Gastroesophageal sphincter (tissue), 4 donors: ENCODE measurements around the gene RNF123. TPM values are rescaled to one million over a fixed set of nuclear protein-coding genes. Genes with fewer than 3 reads are reported as not detected.
"Not testable (repeated sequence)": the region's sequence is repeated elsewhere in the genome, so short reads cannot be mapped to it uniquely, and the experiment has no call there.

Experiments
- ATAC-seq: fragments of 150-250 bp; one replicate; pipeline ENCODE4 v1.9.1; 2016; ENCODE audit warnings: mild to moderate bottlenecking, moderate library complexity
- H3K27ac ChIP-seq, 4 donors: fragments of 200-600 bp; sonication (generic) in 3 of 4; 1 replicate in 3 of 4; 2 replicates in 1 of 4; pipeline ENCODE4 v1.5.1; 2016 to 2019
- H3K27me3 ChIP-seq: fragments of 200-600 bp; sonication (generic); one replicate; pipeline ENCODE4 v1.5.1; 2019
- H3K36me3 ChIP-seq, 2 donors: fragments of 200-600 bp; sonication (generic); one replicate each; pipeline ENCODE4 v1.5.1; 2019; ENCODE audit warnings: control low read depth in 1 of 2
- H3K4me1 ChIP-seq, 3 donors: fragments of 200-600 bp; sonication (generic); 1 replicate in 2 of 3; 2 replicates in 1 of 3; pipeline ENCODE4 v1.5.1; 2016 to 2019; ENCODE audit warnings: control low read depth in 2 of 3
- H3K4me3 ChIP-seq, 2 donors: fragments of 200-600 bp; sonication (generic); one replicate each; pipeline ENCODE4 v1.5.1; 2019; ENCODE audit warnings: mild to moderate bottlenecking in 1 of 2, moderate library complexity in 1 of 2
- H3K9me3 ChIP-seq, 3 donors: fragments of 200-600 bp; sonication (generic); one replicate each; pipeline ENCODE4 v1.5.1; 2017 to 2019; ENCODE audit warnings: control low read depth in 2 of 3
- EP300 ChIP-seq: sonication (generic); formaldehyde crosslinking; IDR thresholded peaks from one replicate; pipeline ENCODE4 v1.6.1; 2017; ENCODE audit warnings: antibody characterized with exemption, mild to moderate bottlenecking
- POLR2A ChIP-seq, 2 donors: fragments of 450-650 bp; IDR thresholded peaks; one replicate each; pipeline ENCODE4 v1.6.1; 2017; ENCODE audit warnings: antibody characterized with exemption in 2 of 2, mild to moderate bottlenecking in 2 of 2, moderate library complexity in 1 of 2
- POLR2AphosphoS5 ChIP-seq: sonication (generic); formaldehyde crosslinking; IDR thresholded peaks from one replicate; pipeline ENCODE4 v1.6.1; 2017; ENCODE audit warnings: antibody characterized with exemption
- WGBS, 2 donors: methylation state at CpG; one replicate each; pipeline ENCODE4 v1.1.5; 2018; ENCODE audit warnings: low coverage in 1 of 2; 5-methylcytosine and 5-hydroxymethylcytosine counted together
- total RNA-seq, 4 donors: library from RNA; depleted of rRNA; stranded (reverse); fragments of >200 nt; gene quantifications; one replicate each; pipeline ENCODE4 v1.1.0, GENCODE V29; 2016
- TF ChIP-seq, protein P1 (sequence below), 4 experiments: fragments of 200-600 bp in 2 of 4; fragments of 450-650 bp in 2 of 4; sonication (generic) in 1 of 4; IDR thresholded peaks; one replicate each; pipeline ENCODE4 v1.5.1; 2017 to 2019; ENCODE audit warnings: antibody characterized with exemption in 4 of 4, mild to moderate bottlenecking in 2 of 4, moderate library complexity in 2 of 4

The RNF123 gene
- total RNA-seq, 4 donors from 2014 or later = 18.5 to 31.2 (median 21.8) TPM

- H3K9me3 ChIP-seq = no peaks in the 10 kb centered on the region
- no peak for ATAC-seq
- TF ChIP-seq EP300 (no peak), POLR2A (IDR thresholded peaks at IDR 0.05) (no peak), POLR2AphosphoS5 (no peak)
- TF ChIP-seq, protein P1, sequence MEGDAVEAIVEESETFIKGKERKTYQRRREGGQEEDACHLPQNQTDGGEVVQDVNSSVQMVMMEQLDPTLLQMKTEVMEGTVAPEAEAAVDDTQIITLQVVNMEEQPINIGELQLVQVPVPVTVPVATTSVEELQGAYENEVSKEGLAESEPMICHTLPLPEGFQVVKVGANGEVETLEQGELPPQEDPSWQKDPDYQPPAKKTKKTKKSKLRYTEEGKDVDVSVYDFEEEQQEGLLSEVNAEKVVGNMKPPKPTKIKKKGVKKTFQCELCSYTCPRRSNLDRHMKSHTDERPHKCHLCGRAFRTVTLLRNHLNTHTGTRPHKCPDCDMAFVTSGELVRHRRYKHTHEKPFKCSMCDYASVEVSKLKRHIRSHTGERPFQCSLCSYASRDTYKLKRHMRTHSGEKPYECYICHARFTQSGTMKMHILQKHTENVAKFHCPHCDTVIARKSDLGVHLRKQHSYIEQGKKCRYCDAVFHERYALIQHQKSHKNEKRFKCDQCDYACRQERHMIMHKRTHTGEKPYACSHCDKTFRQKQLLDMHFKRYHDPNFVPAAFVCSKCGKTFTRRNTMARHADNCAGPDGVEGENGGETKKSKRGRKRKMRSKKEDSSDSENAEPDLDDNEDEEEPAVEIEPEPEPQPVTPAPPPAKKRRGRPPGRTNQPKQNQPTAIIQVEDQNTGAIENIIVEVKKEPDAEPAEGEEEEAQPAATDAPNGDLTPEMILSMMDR (IDR thresholded peaks at IDR 0.05) = no peak
- H3K27me3 ChIP-seq = no peaks in the 10 kb centered on the region
- peaks cover 0 to 28% of the 10 kb centered on the region in 2 donors for H3K36me3 ChIP-seq
- no peak overlapping the region for H3K27ac ChIP-seq
- 72% methylated on average over 6 to 10 of the region's 13 CpGs for WGBS, 2 donors
- H3K4me1 ChIP-seq = peaks cover 0 to 32% (median 3%) of the 10 kb centered on the region in 3 donors
- H3K4me3 ChIP-seq = no peak overlapping the region
These were observed 58.6 kb downstream of the RNF123 start for GRCh38 chr3:49747792-49748480.

- peaks cover 0 to 23% of the 10 kb centered on the region in 2 donors for H3K36me3 ChIP-seq
- H3K27me3 ChIP-seq, H3K27ac ChIP-seq, H3K4me3 ChIP-seq, ATAC-seq, H3K9me3 ChIP-seq: not testable (repeated sequence)
- peaks cover 0 to 41% (median 3%) of the 10 kb centered on the region in 3 donors for H3K4me1 ChIP-seq
- WGBS, 2 donors = 74 to 80% methylated on average over 3 to 4 of the region's 5 CpGs
These were observed 59.5 kb downstream of the RNF123 start for GRCh38 chr3:49748874-49749273.

DNA sequence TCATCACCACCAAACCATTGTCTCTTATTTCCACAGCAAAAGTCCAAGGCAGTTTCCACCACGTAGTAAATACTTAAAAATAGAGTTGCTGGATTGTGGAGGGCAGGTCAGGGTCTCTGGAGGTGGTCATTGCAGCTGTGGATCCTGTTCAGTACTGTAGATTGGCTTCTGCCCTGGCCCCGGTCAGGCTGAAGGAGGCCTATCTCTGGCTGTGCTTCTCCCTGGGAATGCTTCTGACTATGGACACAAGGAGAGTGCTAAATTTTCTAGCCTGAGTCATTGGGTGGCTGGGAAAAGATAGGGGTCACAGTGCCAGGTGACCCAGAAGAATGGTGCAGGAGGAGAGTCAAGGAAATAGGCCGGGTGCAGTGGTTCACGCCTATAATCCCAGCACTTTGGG lies 60.7 kb downstream of the RNF123 start:
- Histone ChIP-seq H3K4me1 (peaks cover 0 to 52% (median 3%) of the 10 kb centered on the region in 3 donors), H3K9me3 (no peaks in the 10 kb centered on the region), H3K4me3 (no peak overlapping the region), H3K27me3 (no peaks in the 10 kb centered on the region), H3K27ac (no peak overlapping the region), H3K36me3 (peaks cover 0 to 21% of the 10 kb centered on the region in 2 donors)
- no peak for ATAC-seq
- 70 to 83% methylated on average over 2 to 4 of the region's 4 CpGs for WGBS, 2 donors
- TF ChIP-seq POLR2A (IDR thresholded peaks at IDR 0.05) = no peak
- TF ChIP-seq EP300 = no peak
- no peak for TF ChIP-seq POLR2AphosphoS5
- TF ChIP-seq, protein P1 (IDR thresholded peaks at IDR 0.05) = no peak

GRCh38 chr3:49751501-49751900 lies 62.1 kb downstream of the RNF123 start:
- WGBS, 2 donors = 91 to 98% methylated on average over 4 of the region's 4 CpGs
- no peaks in the 10 kb centered on the region for H3K9me3 ChIP-seq
- H3K27ac ChIP-seq = no peak overlapping the region
- no peaks in the 10 kb centered on the region for H3K27me3 ChIP-seq
- no peak for ATAC-seq
- peaks cover 0 to 53% (median 0%) of the 10 kb centered on the region in 3 donors for H3K4me1 ChIP-seq
- TF ChIP-seq, protein P1 (IDR thresholded peaks at IDR 0.05) = no peak
- TF ChIP-seq POLR2A (IDR thresholded peaks at IDR 0.05) (no peak), EP300 (no peak), POLR2AphosphoS5 (no peak)
- H3K4me3 ChIP-seq = no peak overlapping the region
- peaks cover 0 to 16% of the 10 kb centered on the region in 2 donors for H3K36me3 ChIP-seq

GRCh38 chr3:49754536-49754935 lies 65.2 kb downstream of the RNF123 start:
- TF ChIP-seq, protein P1 (IDR thresholded peaks at IDR 0.05) = no peak
- no peak for TF ChIP-seq POLR2A (IDR thresholded peaks at IDR 0.05)
- no peak for TF ChIP-seq EP300
- no peak for TF ChIP-seq POLR2AphosphoS5
- H3K4me3 ChIP-seq = no peak overlapping the region
- H3K9me3 ChIP-seq = no peaks in the 10 kb centered on the region
- H3K27me3 ChIP-seq = no peaks in the 10 kb centered on the region
- no peak overlapping the region for H3K27ac ChIP-seq
- WGBS, 2 donors = 80 to 92% methylated on average over 1 of the region's 1 CpG
- H3K4me1 ChIP-seq = peaks cover 0 to 48% (median 0%) of the 10 kb centered on the region in 3 donors
- H3K36me3 ChIP-seq = no peaks in the 10 kb centered on the region
- ATAC-seq = no peak
